Renal pelvis (tissue), 4 donors: ENCODE results near the gene DPP6. TPM values are rescaled to one million over a fixed set of nuclear protein-coding genes. Genes with fewer than 3 reads are reported as not detected.

Source experiments
- DNase-seq: peaks from one replicate; pipeline ENCODE4 v3.0.0-alpha.2; 2013
- polyA plus RNA-seq, 3 donors: library from polyadenylated mRNA; unstranded; fragments of 120-200 nt; gene quantifications; one replicate each; pipeline ENCODE4 v1.2.1, GENCODE V29; 2013; ENCODE audit not compliant: insufficient read length in 3 of 3

DPP6 gene
- polyA plus RNA-seq, 3 donors, result 33.5 to 49.0 (median 44.4) TPM

GRCh38 chr7:154874409-154875113 lies 822.4 kb downstream of the DPP6 start:
- no peak for DNase-seq

DNA sequence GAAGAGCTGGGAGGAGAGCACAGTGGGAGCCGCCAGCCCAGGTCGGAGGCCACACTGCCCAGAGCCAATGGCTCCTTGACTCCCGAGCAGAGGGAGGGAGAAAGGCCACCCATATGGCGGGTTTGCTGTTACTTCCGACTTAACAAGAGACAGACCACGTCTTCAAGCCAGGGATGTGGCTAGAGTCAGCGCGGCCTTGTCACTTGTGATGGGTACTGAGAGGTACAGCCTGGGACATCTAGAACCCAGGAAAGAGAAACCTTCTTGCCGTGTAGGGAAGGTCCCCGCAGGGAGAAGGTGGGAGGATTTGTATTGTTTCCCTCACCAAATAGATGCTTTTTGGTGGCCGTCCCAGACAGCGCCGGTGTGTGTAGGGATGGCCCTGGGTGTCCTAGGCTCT lies 823.1 kb downstream of the DPP6 start:
- DNase-seq, result no peak

DNA sequence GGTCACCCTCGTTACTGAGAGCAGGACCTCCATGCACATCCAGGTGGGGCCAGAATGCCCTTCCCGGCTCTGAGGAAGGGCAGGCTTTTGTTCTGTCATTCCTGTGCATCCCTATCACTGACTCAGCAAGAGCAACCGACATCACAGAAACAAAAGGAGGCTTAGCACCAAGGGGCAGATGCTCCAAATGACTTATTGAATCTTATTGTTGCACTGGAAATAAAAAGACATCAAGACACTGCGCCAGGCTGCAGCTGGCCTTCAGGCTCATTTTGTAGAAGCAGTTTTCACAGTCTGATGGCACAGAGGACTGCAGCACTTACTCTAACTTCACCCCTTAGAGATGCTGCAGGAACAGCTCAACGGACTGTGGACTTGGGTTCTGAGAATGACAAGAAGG lies 824.3 kb downstream of the DPP6 start:
- DNase-seq, result no peak

DNA sequence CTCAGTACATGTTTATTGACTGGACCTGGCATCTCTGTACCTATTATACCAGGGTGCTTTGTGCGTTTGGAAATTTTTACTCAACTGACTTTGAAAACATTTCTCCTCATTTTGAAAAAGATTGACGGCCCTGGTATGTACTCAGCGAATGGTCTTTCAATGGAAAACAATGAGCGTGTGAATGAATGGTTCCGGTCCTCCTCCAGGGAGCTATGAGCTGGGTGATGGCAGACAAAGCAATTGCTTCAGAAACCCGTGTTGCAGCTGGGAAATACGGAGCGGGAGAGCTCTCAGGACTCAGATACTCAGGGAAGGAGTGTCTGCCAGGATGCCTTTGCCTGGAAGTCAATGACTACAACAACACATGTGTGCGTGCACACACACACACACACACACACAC lies 824.8 kb downstream of the DPP6 start:
- no peak for DNase-seq

DNA sequence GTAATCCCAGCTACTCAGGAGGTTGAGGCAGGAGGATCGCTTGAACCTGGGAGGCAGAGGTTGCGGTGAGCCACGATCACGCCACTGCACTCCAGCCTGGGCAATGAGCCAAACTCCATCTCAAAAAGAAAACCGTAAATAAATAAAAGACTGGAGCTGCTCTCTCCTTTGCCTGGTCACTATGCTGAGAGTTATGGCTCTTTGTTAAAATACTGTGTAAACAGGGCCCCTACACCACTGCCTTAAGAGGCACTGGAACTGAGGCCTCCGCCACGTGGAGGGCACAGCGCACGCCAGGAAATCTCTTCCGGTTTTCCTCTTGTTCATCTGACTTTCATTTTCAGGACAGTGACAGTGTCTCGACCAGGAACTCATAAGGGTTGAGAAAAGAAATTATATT lies 827.4 kb downstream of the DPP6 start:
- DNase-seq, result no peak

DNA sequence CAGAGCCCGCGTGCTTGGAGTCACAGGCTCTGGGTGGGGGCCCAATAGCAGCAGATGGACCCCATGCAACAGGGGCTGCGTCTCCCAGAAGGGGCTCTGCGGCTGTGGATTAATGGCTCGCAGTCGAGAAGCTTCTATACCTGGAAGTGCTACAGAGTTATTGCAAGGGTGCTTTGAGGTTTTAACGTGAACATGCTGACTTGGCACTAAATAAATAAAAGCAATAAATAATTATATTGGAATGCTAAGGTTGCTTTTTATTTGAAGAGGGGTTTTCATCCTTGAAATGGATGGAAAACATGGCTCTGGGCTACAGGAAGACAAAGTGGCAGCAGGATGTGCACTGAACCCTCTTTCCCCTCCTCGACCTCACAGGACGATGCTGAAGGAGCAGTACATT lies 828.3 kb downstream of the DPP6 start:
- no peak for DNase-seq

DNA sequence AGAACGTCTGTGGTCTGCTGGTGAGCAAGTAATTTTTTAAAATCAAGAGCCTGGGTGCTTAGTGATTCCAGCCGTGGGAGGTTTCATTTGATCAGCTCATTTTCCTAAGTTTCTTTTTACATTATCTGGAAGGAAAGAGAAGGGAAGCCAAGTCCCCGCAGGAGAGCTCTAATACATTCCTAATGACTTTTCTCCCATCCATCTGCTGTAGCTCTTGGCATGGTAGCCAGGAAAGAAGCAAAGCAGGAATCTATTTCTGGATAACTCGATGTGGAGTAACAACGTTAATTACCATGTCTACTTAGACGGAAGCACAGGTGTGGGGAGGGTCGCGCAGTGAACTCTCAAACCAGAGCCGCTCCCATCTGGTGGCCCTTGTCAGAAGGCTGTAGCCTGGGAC lies 828.8 kb downstream of the DPP6 start:
- DNase-seq, result no peak

DNA sequence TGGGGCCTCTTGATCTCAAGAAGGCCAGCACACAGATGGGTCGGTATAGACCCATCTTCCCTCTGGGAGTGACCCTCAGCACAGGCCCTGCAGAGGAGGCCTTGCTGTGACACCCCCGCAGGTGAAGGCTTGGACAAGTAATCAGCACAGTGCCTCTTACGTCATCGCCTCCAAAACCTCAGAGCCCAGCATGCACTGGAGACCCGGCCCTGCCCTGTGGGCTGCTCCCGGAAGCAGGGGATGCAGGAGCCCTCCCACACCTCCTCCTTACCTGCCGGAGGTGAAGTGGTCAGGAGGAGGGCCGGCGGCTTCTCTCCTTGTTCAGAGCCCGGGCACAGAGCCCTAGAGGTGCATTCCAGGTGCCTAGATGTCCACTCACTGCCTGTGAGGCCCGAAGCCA lies 829.3 kb downstream of the DPP6 start:
- no peak for DNase-seq

DNA sequence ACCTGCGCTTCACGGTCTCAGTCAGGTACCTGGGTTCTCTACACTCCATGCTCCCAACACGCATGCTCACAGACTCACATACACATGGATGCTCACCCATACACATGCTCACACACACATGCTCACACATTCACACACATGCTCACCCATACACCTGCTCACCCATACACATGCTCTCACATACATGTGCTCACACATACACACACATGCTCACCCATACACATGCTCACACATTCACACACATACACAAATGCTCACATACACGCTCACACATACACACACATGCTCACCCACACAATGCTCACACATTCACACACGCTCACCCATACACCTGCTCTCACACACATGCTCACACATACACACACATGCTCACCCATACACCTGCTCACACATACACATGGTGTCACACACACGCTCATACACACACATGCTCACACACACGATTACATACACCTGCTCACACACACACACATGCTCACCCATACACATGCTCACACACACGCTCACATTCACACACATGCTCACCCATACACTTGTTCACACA lies 830.8 kb downstream of the DPP6 start:
- no peak for DNase-seq

- no peak for DNase-seq
These were observed 832.2 kb downstream of the DPP6 start for GRCh38 chr7:154884348-154884920.

GRCh38 chr7:154886591-154886990 lies 834.4 kb downstream of the DPP6 start:
- no peak for DNase-seq

GRCh38 chr7:154888690-154889089 lies 836.5 kb downstream of the DPP6 start:
- no peak for DNase-seq

GRCh38 chr7:154892459-154892858 lies 840.3 kb downstream of the DPP6 start:
- DNase-seq, result no peak

DNA sequence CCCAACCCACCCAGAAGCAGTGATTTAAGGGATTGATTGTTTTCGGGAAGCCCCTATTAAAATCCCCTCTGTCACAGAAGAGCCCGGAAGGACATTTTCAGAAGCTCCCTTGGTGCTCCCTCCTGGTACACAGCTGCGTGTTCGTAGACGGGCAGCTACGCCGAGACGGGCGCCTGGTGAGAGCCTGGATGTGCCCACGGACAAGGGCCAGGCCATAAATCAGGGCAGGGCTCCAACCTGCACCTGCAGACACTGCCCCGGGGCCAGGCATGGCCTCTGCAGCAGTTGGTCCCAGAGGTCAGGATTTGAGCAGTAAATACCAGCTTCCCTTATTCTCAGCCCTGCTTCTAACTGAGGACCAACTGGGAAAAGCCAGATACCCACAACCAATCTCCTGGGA lies 843.9 kb downstream of the DPP6 start:
- DNase-seq, result no peak

GRCh38 chr7:154898973-154899855 lies 847.0 kb downstream of the DPP6 start:
- no peak for DNase-seq

GRCh38 chr7:154899862-154900261 lies 847.7 kb downstream of the DPP6 start:
- DNase-seq, result no peak

DNA sequence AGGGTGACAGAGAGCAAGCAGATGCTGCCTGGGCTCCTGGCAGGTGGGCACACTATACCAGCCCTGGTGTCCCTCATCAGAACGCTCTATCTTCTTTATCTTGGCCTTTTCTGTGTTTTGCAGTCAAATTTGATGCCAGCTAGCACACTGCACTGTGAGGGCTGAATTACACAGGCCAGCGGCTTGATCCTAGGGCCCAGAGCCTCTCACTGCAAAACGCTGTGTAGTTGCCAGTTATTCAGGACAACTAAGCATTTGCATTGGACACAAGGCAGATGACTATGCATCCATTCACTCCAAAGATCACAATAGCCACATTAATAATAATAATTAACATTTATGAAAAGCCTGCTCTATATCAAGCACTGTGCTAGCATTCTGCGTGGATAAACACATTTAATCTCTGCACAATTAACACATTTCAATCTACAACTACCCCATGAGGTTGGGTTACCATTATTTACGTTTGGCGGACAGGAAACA lies 850.4 kb downstream of the DPP6 start:
- no peak for DNase-seq

DNA sequence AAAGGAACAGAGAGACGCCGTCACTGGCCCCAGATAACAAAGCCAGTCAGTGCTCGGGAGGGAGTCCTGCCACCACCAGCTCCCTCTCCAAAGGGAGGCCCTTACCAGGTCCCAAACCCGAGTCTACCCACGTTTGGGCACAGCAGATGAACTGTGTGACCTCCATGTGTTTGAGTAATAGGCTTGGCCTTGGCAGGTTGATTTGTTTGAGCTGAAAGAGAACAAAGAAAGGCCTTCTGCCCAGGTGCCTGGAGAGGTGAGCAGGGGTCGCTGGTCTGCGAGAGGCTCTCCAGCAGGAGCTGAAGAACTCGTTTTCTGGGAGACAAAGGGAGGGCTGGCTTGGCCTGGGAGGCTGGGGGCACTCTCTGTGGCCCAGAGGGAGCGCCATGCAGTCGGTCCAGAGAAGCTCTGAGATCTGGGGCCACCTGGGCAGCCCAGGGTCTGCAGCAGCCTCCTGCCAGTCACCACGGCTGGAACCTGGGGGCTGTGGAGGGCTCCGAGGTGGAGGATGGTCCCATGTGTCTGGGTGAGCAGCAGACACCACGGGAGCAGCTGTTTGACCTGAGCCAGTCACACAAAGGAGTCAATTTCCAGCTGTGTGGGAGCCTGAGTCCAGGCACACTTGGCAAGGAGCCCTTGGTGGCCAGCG lies 851.0 kb downstream of the DPP6 start:
- DNase-seq, result no peak

- no peak for DNase-seq
These were observed 852.9 kb downstream of the DPP6 start for GRCh38 chr7:154905146-154905545.

GRCh38 chr7:154905615-154906014 lies 853.4 kb downstream of the DPP6 start:
- DNase-seq, result no peak

- no peak for DNase-seq
These were observed 854.0 kb downstream of the DPP6 start for GRCh38 chr7:154906201-154906600.

DNA sequence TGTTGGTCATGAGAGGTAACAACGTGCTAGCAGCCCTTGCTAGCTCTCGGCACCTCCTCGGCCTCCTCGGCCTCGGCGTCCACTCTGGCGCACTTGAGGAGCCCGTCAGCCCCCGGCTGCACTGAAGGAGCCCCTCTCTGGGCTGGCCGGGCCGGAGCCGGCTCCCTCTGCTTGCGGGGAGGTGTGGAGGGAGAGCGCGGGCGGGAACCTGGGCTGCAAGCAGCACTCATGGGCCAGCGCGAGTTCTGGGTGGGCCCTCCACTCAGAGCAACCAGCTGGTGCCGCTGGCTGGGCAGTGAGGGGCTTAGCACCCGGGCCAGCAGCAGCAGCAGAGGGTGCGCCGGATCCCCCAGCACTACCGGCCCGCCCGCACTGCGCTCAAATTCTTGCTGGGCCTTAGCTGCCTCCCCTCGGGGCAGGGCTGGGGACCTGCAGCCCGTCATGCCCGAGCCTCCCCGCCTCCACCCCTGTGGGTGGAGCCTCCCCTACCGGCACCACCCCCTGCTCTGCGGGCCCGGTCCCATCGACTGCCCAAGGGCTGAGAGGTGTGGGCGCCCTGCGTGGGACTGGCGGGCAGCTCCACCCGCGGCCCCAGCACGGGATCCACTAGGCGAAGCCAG lies 854.6 kb downstream of the DPP6 start:
- no peak for DNase-seq
